OCI-LY7 (cell line): Measurements from ENCODE around the gene LTB. TPM values are rescaled to one million over a fixed set of nuclear protein-coding genes. Genes with fewer than 3 reads are reported as not detected.

Experiments
- BruUV-seq: library from RNA; stranded (reverse); fragments of 400-500 nt; replicated peaks from 2 replicates; lab custom pipeline; 2021; lab: Mats Ljungman, UMichigan
- CTCF ChIA-PET: fragments of 300-600 bp; sonication (Branson Sonifier 250); formaldehyde crosslinking; loops from one replicate; lab custom pipeline; 2022; ENCODE audit warnings: antibody characterized with exemption; ENCODE audit not compliant: unreplicated experiment; lab: Charles Lee
- POLR2A ChIA-PET: fragments of 300-600 bp; sonication (Branson Sonifier 250); formaldehyde crosslinking; loops from one replicate; lab custom pipeline; 2022; ENCODE audit warnings: antibody characterized with exemption; lab: Charles Lee
- DNase-seq: peaks from one replicate; pipeline ENCODE4 v3.0.0-alpha.2; 2015; ENCODE audit warnings: low spot score
- H2AFZ ChIP-seq: fragments of 200-600 bp; sonication (generic), shearing (Covaris generic); 2 replicates; pipeline ENCODE4 v1.6.1; 2014; ENCODE audit warnings: mild to moderate bottlenecking, antibody characterized with exemption, low read length, moderate library complexity
- H3K27ac ChIP-seq: fragments of 200-600 bp; sonication (generic); 2 replicates; pipeline ENCODE4 v1.5.1; 2014; ENCODE audit warnings: mixed run types, low read depth, mild to moderate bottlenecking, moderate library complexity, low read length, inconsistent platforms; ENCODE audit not compliant: poor library complexity, severe bottlenecking
- H3K36me3 ChIP-seq: fragments of 200-600 bp; sonication (generic); 2 replicates; pipeline ENCODE4 v1.6.1; 2014; ENCODE audit warnings: mild to moderate bottlenecking, antibody characterized with exemption, low read length, moderate library complexity, mixed read lengths; ENCODE audit not compliant: insufficient read depth
- H3K4me1 ChIP-seq: fragments of 200-600 bp; sonication (generic); 2 replicates; pipeline ENCODE4 v1.5.1; 2014; ENCODE audit warnings: mild to moderate bottlenecking, low read length; ENCODE audit not compliant: insufficient read depth, poor library complexity, severe bottlenecking
- H3K4me2 ChIP-seq: fragments of 200-600 bp; sonication (generic); 2 replicates; pipeline ENCODE4 v1.6.1; 2014; ENCODE audit warnings: mild to moderate bottlenecking, low read length
- H3K4me3 ChIP-seq: fragments of 200-600 bp; sonication (generic); 2 replicates; pipeline ENCODE4 v1.5.1; 2014; ENCODE audit warnings: mild to moderate bottlenecking, low read depth, low read length; ENCODE audit not compliant: poor library complexity, severe bottlenecking
- H3K79me2 ChIP-seq: fragments of 200-600 bp; sonication (generic); 2 replicates; pipeline ENCODE4 v1.6.1; 2016; ENCODE audit warnings: low read depth, mild to moderate bottlenecking, low read length, moderate library complexity, mixed read lengths; ENCODE audit not compliant: insufficient read depth
- H3K9me2 ChIP-seq: fragments of 200-600 bp; sonication (generic); 2 replicates; pipeline ENCODE4 v1.6.1; 2016; ENCODE audit warnings: mild to moderate bottlenecking, low read length, mixed read lengths; ENCODE audit not compliant: insufficient read depth
- H3K9me3 ChIP-seq: fragments of 200-600 bp; sonication (generic); 2 replicates; pipeline ENCODE4 v1.6.1; 2014; ENCODE audit warnings: mild to moderate bottlenecking, mixed run types, low read length, mixed read lengths
- H4K20me1 ChIP-seq: fragments of 200-600 bp; sonication (generic); 2 replicates; pipeline ENCODE4 v1.6.1; 2014; ENCODE audit warnings: mild to moderate bottlenecking, antibody characterized with exemption, low read length, moderate library complexity, mixed read lengths; ENCODE audit not compliant: insufficient read depth
- CTCF ChIP-seq: fragments of 200-600 bp; sonication (generic); conservative IDR thresholded peaks from 2 replicates; pipeline ENCODE4 v1.5.1; 2014; ENCODE audit warnings: mild to moderate bottlenecking, antibody characterized with exemption, low read length, moderate library complexity, mixed read lengths
- EZH2phosphoT487 ChIP-seq: fragments of 200-600 bp; sonication (generic); IDR thresholded peaks from 2 replicates; pipeline ENCODE4 v1.6.1; 2018; ENCODE audit warnings: low read depth, borderline replicate concordance, mild to moderate bottlenecking, mixed run types, antibody characterized with exemption, low read length, moderate library complexity, mixed read lengths
- intact Hi-C: fragments of 100-400 bp; cut with micrococcal nuclease; formaldehyde crosslinking; loops from one replicate; pipeline ENCODE4 v1.10.0; 2022; ENCODE audit not compliant: unreplicated experiment
- total RNA-seq, 2 experiments: library from RNA; depleted of rRNA in 1 of 2; stranded (reverse); fragments of >200 nt in 1 of 2; shearing (Covaris generic) in 1 of 2; gene quantifications; 2 replicates each; pipeline ENCODE4 v1.2.3, GENCODE V29; 2014 to 2022

The LTB gene
- total RNA-seq, 2 experiments from 2014 or later, result 36.5 to 36.9 TPM

- intact Hi-C loops, result no loop called here
- peak overlapping the region; percentile 23; the same call in 1 of the 2 replicates for H3K4me2 ChIP-seq
- no TSS peak for BruUV-seq
- H3K4me1 ChIP-seq, result peaks cover 79% of the 10 kb centered on the region
- H2AFZ ChIP-seq, result no peak overlapping the region
- H3K4me3 ChIP-seq, result no peak overlapping the region
- DNase-seq, result no peak
- peaks cover 15% of the 10 kb centered on the region; the same call in 1 of the 2 replicates for H3K79me2 ChIP-seq
- no peaks in the 10 kb centered on the region for H4K20me1 ChIP-seq
- H3K36me3 ChIP-seq, result peaks cover 13% of the 10 kb centered on the region; the same call in 1 of the 2 replicates
- no peaks in the 10 kb centered on the region for H3K9me2 ChIP-seq
- CTCF ChIA-PET, result interaction anchor here (0.5 kb wide), 2 partner anchors 23 to 28 kb away, joined by 4 to 5 read pairs; no protein-coding TSS in a partner anchor
- POLR2A ChIA-PET, result interaction anchor here (1.0 to 1.9 kb wide), 6 partner anchors 9 to 37 kb away, joined by 3 to 5 read pairs (median 3); partner anchors contain the start of genes DDX39B and NCR3
- TF ChIP-seq CTCF (no peak), EZH2phosphoT487 (no peak)
- no peak overlapping the region for H3K27ac ChIP-seq
- H3K9me3 ChIP-seq, result no peaks in the 10 kb centered on the region
Observed at GRCh38 chr6:31578184-31579118, 3.8 kb downstream of the LTB start.

GRCh38 chr6:31577579-31577966, 4.7 kb downstream of the LTB start:
- no peaks in the 10 kb centered on the region for H4K20me1 ChIP-seq
- H3K9me2 ChIP-seq, result no peaks in the 10 kb centered on the region
- peaks cover 13% of the 10 kb centered on the region; the same call in 1 of the 2 replicates for H3K36me3 ChIP-seq
- H3K4me3 ChIP-seq, result no peak overlapping the region
- H3K4me2 ChIP-seq, result peak overlapping the region; percentile 86; the same call in 1 of the 2 replicates
- no peak overlapping the region for H2AFZ ChIP-seq
- H3K9me3 ChIP-seq, result no peaks in the 10 kb centered on the region
- H3K4me1 ChIP-seq, result peaks cover 79% of the 10 kb centered on the region
- intact Hi-C loops, result no loop called here
- H3K27ac ChIP-seq, result no peak overlapping the region
- no TSS peak for BruUV-seq
- peaks cover 15% of the 10 kb centered on the region; the same call in 1 of the 2 replicates for H3K79me2 ChIP-seq
- ChIA-PET POLR2A (interaction anchor here (1.0 to 1.9 kb wide), 8 partner anchors 9 to 36 kb away, joined by 3 to 5 read pairs (median 3); partner anchors contain the start of genes DDX39B and NCR3), CTCF (interaction anchor here (1.7 kb wide), 1 partner anchor 20 kb away, joined by 5 read pairs; no protein-coding TSS in a partner anchor)
- DNase-seq, result no peak
- TF ChIP-seq EZH2phosphoT487 (no peak), CTCF (no peak)
